Measurements from ENCODE around the gene CSNK1G2.

CSNK1G2 gene

GRCh38 chr19:2022289-2022688 lies 81.3 kb downstream of the CSNK1G2 start:
- no peak for DNase-seq

GRCh38 chr19:2026770-2027169 lies 85.8 kb downstream of the CSNK1G2 start:
- no peak for DNase-seq

GRCh38 chr19:2027361-2027760 lies 86.4 kb downstream of the CSNK1G2 start:
- peak; percentile 68 for DNase-seq

All from hematopoietic multipotent progenitor cell treated with erythropoietin and hydrocortisone succinate and interleukin-3 and kit ligand, for 6 days (in vitro differentiated cells).